ENCODE data around the gene AUTS2.

AUTS2 gene

DNA sequence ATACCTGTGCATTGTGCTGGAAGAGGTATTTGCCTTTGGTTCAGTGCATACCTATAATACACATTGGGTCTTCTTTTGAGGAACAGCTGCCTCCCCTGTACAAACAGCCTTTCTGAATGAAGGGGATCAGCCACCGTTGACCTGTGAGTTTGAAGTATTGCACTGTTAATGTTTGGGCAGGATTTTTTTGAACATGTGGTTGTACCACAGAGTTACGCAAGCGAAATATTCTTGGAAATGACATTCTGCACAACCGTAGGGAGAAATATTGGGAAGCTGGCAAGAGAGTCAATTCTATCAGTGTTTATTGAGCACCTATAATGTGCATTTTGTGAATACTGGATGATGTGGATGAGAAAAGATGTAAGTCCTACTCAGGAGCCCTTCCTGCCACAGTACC lies 270.6 kb downstream of the AUTS2 start:
- DNase-seq: no peak

DNA sequence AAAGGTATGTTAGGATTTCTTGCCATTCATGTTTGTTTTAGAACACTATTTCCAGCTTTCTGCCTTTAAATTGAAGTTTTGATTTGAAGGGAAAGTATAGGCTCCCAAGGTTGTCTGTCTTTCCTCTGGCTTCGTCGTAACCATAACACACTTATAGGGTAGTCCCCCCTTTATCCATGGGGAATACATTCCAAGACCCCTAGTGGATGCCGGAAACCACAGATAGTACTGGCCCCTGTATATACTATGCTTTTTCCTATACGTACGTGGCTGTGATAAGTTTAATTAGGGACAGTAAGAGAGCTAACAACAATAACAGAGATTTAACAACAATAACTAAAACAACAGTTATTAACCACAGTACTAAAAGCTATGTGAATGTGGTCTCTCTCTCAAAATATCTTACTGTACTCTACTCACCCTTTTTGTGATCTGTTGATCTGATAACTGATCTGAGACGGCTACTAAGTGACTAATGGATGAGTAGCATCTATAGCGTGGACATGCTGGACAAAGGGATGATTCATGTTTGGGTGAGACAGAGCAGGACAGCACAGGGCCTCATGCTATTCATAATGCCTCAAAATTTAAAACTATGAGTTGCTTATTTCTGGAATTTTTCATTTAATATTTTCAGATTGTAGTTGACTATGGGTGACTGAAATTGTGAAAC lies 273.1 kb downstream of the AUTS2 start:
- no peak for DNase-seq

- DNase-seq: no peak
These were observed 273.8 kb downstream of the AUTS2 start for GRCh38 chr7:69871886-69872569.

GRCh38 chr7:69873512-69873911 lies 275.2 kb downstream of the AUTS2 start:
- DNase-seq: no peak

DNA sequence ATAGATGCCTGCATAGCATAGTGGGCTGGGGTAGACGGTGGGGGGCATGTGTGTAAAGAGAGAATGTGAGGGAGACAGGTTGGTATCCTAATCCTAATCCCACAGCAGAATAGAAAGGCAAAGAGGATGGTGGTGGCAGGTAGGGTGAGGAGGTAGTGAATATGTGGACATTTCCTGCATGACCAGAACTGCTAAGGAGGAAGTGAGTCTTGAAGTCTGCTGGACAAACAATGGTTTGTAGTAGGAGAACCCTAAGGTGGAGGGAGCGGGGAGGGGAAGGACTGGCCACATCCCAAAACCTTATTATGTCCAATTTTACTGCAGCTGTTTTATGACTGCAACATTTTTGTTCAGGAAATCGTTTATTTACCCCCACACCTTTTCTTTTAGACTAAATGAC lies 279.7 kb downstream of the AUTS2 start:
- DNase-seq: no peak

GRCh38 chr7:69878591-69878990 lies 280.3 kb downstream of the AUTS2 start:
- DNase-seq: no peak

DNA sequence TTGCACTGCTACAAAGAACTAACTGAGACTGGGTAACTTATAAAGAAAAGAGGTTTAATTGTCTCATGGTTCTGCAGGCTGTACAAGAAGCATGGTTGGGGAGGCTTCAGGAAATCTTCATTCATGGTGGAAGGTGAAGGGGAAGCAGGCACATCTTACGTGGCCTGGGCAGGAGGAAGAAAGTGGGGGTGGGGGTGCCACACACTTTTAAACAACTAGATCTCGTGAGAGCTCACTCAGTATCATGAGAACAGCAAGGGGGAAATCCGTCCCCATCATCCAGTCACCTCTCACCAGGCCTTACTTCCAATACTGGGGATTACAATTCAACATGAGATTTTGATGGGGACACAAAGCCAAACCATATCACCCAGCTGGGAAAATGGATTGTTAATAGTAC lies 281.7 kb downstream of the AUTS2 start:
- DNase-seq: no peak

DNA sequence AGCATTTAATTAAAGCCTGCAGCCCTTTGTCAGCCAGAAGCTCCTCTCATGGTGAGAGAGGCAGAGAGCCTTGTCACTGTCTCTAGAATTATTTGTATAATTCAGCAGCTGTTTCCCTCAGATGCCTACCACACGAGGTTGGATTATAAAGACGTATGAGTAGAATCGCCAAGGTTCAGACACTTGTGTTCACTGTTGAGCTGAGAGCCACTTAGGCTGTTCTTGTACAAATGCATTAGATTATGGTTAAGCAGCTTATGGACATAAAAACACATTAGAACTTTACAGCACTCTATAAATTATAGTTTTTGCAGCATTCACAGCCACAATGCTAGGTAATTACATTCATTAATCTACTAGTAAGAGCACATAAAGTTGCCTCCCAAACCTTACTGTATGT lies 282.6 kb downstream of the AUTS2 start:
- DNase-seq: peak; percentile 19

- DNase-seq: no peak
These were observed 284.0 kb downstream of the AUTS2 start for GRCh38 chr7:69882269-69882668.

GRCh38 chr7:69883399-69883891 lies 285.2 kb downstream of the AUTS2 start:
- DNase-seq: no peak

- no peak for DNase-seq
These were observed 287.2 kb downstream of the AUTS2 start for GRCh38 chr7:69885431-69885830.

- no peak for DNase-seq
These were observed 291.2 kb downstream of the AUTS2 start for GRCh38 chr7:69889338-69889975.

DNA sequence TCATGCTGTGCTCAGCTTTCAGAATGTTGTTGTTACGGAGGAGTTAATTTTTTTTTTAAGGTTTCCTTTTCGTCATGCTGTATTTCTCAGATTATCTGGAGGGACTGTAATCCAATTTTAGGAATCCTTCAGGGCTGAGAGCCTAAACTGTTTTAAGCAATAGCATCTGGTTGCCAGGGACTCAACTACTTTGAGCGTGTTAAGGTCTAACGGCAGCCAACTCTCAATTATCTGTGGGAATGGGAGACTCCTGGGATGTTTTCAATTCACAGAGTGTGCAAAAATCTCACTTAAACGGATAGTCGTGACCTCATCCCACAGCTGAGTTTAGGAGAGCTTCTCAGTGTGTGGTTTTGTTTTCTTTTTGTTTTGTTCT lies 291.7 kb downstream of the AUTS2 start:
- DNase-seq: no peak

DNA sequence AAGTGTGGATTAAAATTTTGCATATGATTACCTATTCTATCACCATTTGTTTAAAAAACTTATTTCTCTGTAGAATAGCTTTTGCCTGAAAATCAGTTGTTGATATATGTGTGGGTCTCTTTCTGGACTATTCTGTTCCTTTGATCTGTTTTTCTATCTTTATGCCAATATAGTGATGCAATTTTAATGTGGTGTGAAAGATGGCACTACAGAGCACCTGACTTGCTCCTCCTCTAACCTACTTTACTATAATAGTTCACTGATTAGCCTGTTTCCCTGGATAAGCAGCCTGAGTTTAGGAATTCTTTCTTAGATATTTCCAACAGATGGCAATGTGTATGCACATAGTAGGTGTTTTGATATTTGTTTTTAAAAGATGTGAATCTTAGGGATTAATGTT lies 294.5 kb downstream of the AUTS2 start:
- DNase-seq: no peak

- DNase-seq: no peak
These were observed 295.6 kb downstream of the AUTS2 start for GRCh38 chr7:69893906-69894305.

GRCh38 chr7:69895446-69895845 lies 297.2 kb downstream of the AUTS2 start:
- DNase-seq: no peak

DNA sequence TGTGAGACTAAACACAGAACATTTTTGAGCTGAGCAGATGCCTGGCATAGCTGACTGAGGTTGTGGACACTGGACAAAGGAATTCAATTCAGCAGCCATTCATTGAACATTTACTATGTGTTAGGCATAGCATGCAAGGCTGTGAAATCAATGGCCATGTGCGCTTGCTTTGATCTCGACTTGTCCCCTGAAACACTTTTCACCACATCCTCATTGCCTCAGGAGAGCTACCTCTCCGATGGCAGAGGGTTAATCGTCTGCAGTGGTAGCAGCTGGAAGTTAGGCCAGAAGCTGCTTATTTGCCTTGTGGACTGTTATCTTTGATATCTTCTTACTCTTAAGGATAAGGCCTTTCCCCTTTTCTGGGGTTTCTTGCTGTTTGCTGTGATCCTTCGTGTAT lies 297.8 kb downstream of the AUTS2 start:
- no peak for DNase-seq

GRCh38 chr7:69898189-69898588 lies 299.9 kb downstream of the AUTS2 start:
- no peak for DNase-seq

DNA sequence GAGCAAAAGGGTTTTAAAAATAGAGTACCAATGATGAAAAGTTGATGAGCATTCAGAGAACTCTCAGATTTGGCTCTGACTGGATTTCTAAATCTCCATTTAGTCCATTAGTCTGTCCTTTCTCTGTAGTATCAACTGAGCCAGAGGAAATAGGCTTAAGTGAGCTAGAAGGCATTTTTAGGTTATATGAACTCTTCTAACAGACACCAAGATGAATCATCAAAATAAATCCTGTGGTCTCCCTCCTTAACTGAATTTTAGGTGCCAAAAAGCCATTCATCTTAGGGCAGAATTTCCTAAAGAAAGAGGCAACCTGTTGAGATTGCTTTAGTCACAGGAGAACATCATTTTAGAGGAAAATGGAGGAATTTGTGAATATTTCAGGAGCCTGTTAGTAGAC lies 305.1 kb downstream of the AUTS2 start:
- DNase-seq: no peak

DNA sequence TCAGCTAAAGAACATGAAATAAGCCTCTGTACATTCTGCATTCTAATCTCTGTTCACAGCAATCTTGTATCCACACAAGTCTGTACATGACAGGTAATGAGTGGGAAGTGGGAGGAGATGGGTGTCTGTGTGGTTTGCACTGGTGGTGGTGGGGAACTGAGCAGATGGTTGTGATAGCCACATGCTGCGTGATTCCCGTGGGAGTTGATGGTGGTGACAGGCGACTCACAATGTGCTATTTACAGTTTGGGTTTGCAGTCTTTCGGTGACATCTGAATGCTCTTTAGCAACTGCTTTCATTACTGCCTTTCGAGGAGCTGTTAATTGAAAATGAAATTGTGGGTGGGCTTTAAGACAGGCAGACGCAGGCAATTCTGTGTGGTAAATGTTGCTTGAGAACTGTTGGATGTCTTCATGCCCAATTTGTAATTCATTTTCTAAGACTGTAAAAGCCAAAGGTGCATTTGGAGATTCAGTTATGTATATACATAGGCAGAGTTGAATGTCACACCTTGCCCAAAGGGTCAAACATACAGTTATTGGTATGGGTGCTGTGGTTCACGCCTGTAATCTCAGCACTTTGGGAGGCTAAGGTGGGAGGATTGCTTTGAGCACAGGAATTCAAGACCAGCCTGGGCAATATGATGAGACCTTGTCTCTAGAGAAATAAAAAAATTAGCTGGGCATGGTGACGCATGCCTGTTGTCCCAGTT lies 308.2 kb downstream of the AUTS2 start:
- no peak for DNase-seq

DNA sequence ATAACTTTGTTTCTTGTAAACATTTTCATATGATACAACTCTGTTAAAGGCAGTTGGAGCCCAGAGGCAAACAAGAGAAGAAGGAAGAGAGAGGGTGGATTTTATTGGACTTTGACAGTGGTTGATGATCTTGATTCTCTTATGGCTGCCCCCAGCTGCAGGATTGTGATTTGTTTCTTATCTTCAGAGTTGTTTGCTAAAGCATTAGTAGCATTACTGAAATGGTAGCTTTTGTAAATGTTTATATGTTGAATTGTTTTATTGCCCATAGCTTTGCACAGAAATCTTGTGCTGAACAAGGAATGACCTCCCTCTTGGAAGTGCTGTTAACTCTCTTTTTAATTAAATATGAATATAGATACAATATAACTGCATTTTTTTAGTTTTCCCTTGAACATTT lies 309.4 kb downstream of the AUTS2 start:
- no peak for DNase-seq

GRCh38 chr7:69908454-69908853 lies 310.2 kb downstream of the AUTS2 start:
- DNase-seq: peak; percentile 62

DNA sequence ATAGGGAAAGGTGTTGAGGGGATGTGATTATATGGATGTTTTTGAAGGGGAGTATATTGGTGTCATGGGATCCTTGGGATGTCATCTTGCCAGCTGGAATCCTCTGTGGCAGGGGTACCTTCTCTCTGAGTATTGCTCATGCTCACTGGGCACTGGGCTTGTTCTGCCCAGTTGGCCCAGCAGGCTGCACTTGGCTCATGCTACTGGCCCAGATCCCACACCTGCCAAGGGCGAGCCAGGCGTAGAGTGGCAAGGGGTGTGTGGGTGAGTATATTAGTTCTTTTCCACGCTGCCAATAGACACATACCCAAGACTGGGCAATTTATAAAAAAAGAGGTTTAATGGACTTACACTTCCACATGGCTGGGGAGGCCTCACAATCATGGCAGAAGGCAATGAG lies 311.9 kb downstream of the AUTS2 start:
- DNase-seq: no peak

GRCh38 chr7:69911337-69911736 lies 313.1 kb downstream of the AUTS2 start:
- no peak for DNase-seq
